Peyer's patch (tissue), 4 donors: Measurements from ENCODE around the gene GRID2. TPM values are rescaled to one million over a fixed set of nuclear protein-coding genes. Genes with fewer than 3 reads are reported as not detected.

Experiments
- DNase-seq, 3 donors: peaks; one replicate each; pipeline ENCODE4 v3.0.0-alpha.2; 2017 to 2019
- H3K27ac ChIP-seq, 4 donors: fragments of 200-600 bp; sonication (generic); one replicate each; pipeline ENCODE4 v1.5.1; 2016 to 2019
- H3K27me3 ChIP-seq, 2 donors: fragments of 200-600 bp; sonication (generic); one replicate each; pipeline ENCODE4 v1.5.1; 2019
- H3K36me3 ChIP-seq, 3 donors: fragments of 200-600 bp; sonication (generic); one replicate each; pipeline ENCODE4 v1.5.1; 2016 to 2019
- H3K4me1 ChIP-seq, 4 donors: fragments of 200-600 bp; sonication (generic); one replicate each; pipeline ENCODE4 v1.5.1; 2016 to 2019
- H3K4me3 ChIP-seq, 4 donors: fragments of 200-600 bp; sonication (generic); 1 replicate in 3 of 4; 2 replicates in 1 of 4; pipeline ENCODE4 v1.5.1; 2016 to 2019; ENCODE audit warnings: mild to moderate bottlenecking in 1 of 4
- H3K9me3 ChIP-seq, 4 donors: fragments of 200-600 bp; sonication (generic); one replicate each; pipeline ENCODE4 v1.5.1; 2016 to 2019; ENCODE audit warnings: mild to moderate bottlenecking in 1 of 4
- CTCF ChIP-seq, 6 experiments: fragments of 450-650 bp in 4 of 6; fragments of 200-600 bp in 2 of 6; sonication (generic) in 1 of 6; IDR thresholded peaks; one replicate each; pipeline ENCODE4 v1.5.1; 2017 to 2019; ENCODE audit warnings: antibody characterized with exemption in 6 of 6, mild to moderate bottlenecking in 3 of 6, moderate library complexity in 1 of 6
- POLR2A ChIP-seq, 2 donors: fragments of 450-650 bp; IDR thresholded peaks; one replicate each; pipeline ENCODE4 v1.5.1; 2017; ENCODE audit warnings: antibody characterized with exemption in 2 of 2, mild to moderate bottlenecking in 2 of 2, moderate library complexity in 2 of 2
- total RNA-seq, 4 donors: library from RNA; depleted of rRNA; stranded (reverse); fragments of >200 nt; gene quantifications; one replicate each; pipeline ENCODE4 v1.1.0, GENCODE V29; 2016

Gene GRID2
- total RNA-seq, 4 donors from 2014 or later = 0.54 TPM; not detected in 3

- Histone ChIP-seq H3K27me3 (no peaks in the 10 kb centered on the region), H3K9me3 (no peaks in the 10 kb centered on the region), H3K27ac (no peak overlapping the region), H3K4me3 (no peak overlapping the region), H3K4me1 (no peaks in the 10 kb centered on the region), H3K36me3 (no peaks in the 10 kb centered on the region)
- TF ChIP-seq POLR2A (IDR thresholded peaks at IDR 0.05) (no peak), CTCF (IDR thresholded peaks at IDR 0.05) (no peak)
- no peak for DNase-seq
Measured at GRCh38 chr4:92521941-92522340, 218.2 kb downstream of the GRID2 start.

GRCh38 chr4:92522356-92522755 lies 218.6 kb downstream of the GRID2 start:
- H3K36me3 ChIP-seq = no peaks in the 10 kb centered on the region
- no peak for DNase-seq
- TF ChIP-seq CTCF (IDR thresholded peaks at IDR 0.05) = no peak
- no peak for TF ChIP-seq POLR2A (IDR thresholded peaks at IDR 0.05)
- H3K27me3 ChIP-seq = no peaks in the 10 kb centered on the region
- H3K27ac ChIP-seq = no peak overlapping the region
- H3K4me1 ChIP-seq = no peaks in the 10 kb centered on the region
- H3K9me3 ChIP-seq = no peaks in the 10 kb centered on the region
- H3K4me3 ChIP-seq = no peak overlapping the region

- DNase-seq = no peak
- Histone ChIP-seq H3K4me1 (no peaks in the 10 kb centered on the region), H3K27ac (no peak overlapping the region), H3K4me3 (no peak overlapping the region), H3K27me3 (no peaks in the 10 kb centered on the region), H3K9me3 (no peaks in the 10 kb centered on the region), H3K36me3 (no peaks in the 10 kb centered on the region)
- TF ChIP-seq CTCF (IDR thresholded peaks at IDR 0.05) (no peak), POLR2A (IDR thresholded peaks at IDR 0.05) (no peak)
Measured at GRCh38 chr4:92524131-92524530, 220.4 kb downstream of the GRID2 start.

GRCh38 chr4:92528541-92528940 lies 224.8 kb downstream of the GRID2 start:
- H3K27me3 ChIP-seq = no peaks in the 10 kb centered on the region
- no peaks in the 10 kb centered on the region for H3K36me3 ChIP-seq
- H3K27ac ChIP-seq = no peak overlapping the region

GRCh38 chr4:92529510-92529909 lies 225.7 kb downstream of the GRID2 start:
- Histone ChIP-seq H3K9me3 (no peaks in the 10 kb centered on the region), H3K36me3 (no peaks in the 10 kb centered on the region), H3K27me3 (no peaks in the 10 kb centered on the region), H3K27ac (no peak overlapping the region), H3K4me3 (no peak overlapping the region), H3K4me1 (no peaks in the 10 kb centered on the region)
- TF ChIP-seq CTCF (IDR thresholded peaks at IDR 0.05) (no peak), POLR2A (IDR thresholded peaks at IDR 0.05) (no peak)
- DNase-seq = no peak

More at GRCh38 chr4:92528541-92528940, 224.8 kb downstream of the GRID2 start:
- Histone ChIP-seq H3K9me3 (no peaks in the 10 kb centered on the region), H3K4me1 (no peaks in the 10 kb centered on the region), H3K4me3 (no peak overlapping the region)
- TF ChIP-seq POLR2A (IDR thresholded peaks at IDR 0.05) (no peak), CTCF (IDR thresholded peaks at IDR 0.05) (no peak)
- no peak for DNase-seq

GRCh38 chr4:92535599-92535998 lies 231.8 kb downstream of the GRID2 start:
- no peaks in the 10 kb centered on the region for H3K27me3 ChIP-seq
- no peaks in the 10 kb centered on the region for H3K9me3 ChIP-seq
- no peaks in the 10 kb centered on the region for H3K36me3 ChIP-seq
- DNase-seq = no peak
- no peak overlapping the region for H3K27ac ChIP-seq
- TF ChIP-seq CTCF (IDR thresholded peaks at IDR 0.05) = no peak
- TF ChIP-seq POLR2A (IDR thresholded peaks at IDR 0.05) = no peak
- H3K4me3 ChIP-seq = no peak overlapping the region
- no peaks in the 10 kb centered on the region for H3K4me1 ChIP-seq
